Uterus (tissue), 4 donors: ENCODE data around the gene SNX10. TPM values are rescaled to one million over a fixed set of nuclear protein-coding genes. Genes with fewer than 3 reads are reported as not detected.
A peak's percentile ranks its signal among the peaks of the same experiment; 100 is the strongest.
"Not testable (repeated sequence)": the region's sequence is repeated elsewhere in the genome, so short reads cannot be mapped to it uniquely, and the experiment has no call there.

Experiments used
- DNase-seq, 2 donors: peaks; one replicate each; pipeline ENCODE4 v3.0.0-alpha.2; 2019 to 2020
- H3K27ac ChIP-seq, 2 donors: fragments of 200-600 bp; sonication (generic); 1 replicate in 1 of 2; 2 replicates in 1 of 2; pipeline ENCODE4 v1.5.1; 2016 to 2018
- H3K27me3 ChIP-seq, 2 donors: fragments of 200-600 bp; sonication (generic); one replicate each; pipeline ENCODE4 v1.5.1; 2018 to 2019; ENCODE audit warnings: control low read depth in 1 of 2
- H3K36me3 ChIP-seq, 2 donors: fragments of 200-600 bp; sonication (generic); one replicate each; pipeline ENCODE4 v1.5.1; 2019; ENCODE audit warnings: control low read depth in 1 of 2
- H3K4me1 ChIP-seq, 2 donors: fragments of 200-600 bp; sonication (generic); one replicate each; pipeline ENCODE4 v1.5.1; 2018 to 2019; ENCODE audit warnings: control low read depth in 1 of 2
- H3K4me3 ChIP-seq, 2 donors: fragments of 200-600 bp; sonication (generic); 1 replicate in 1 of 2; 2 replicates in 1 of 2; pipeline ENCODE4 v1.5.1; 2018 to 2019; ENCODE audit warnings: mild to moderate bottlenecking in 1 of 2
- H3K9me3 ChIP-seq, 2 donors: fragments of 200-600 bp; sonication (generic); one replicate each; pipeline ENCODE4 v1.5.1; 2019; ENCODE audit warnings: control low read depth in 1 of 2
- POLR2A ChIP-seq, 2 donors: fragments of 450-650 bp; IDR thresholded peaks; one replicate each; pipeline ENCODE4 v1.6.1; 2016; ENCODE audit warnings: antibody characterized with exemption in 2 of 2, mild to moderate bottlenecking in 1 of 2, moderate library complexity in 1 of 2
- intact Hi-C: fragments of 100-400 bp; cut with DNase I; formaldehyde crosslinking; loops from one replicate; pipeline ENCODE4 v1.15.1; 2023; ENCODE audit warnings: low total_unique reads
- total RNA-seq, 4 donors: library from RNA; depleted of rRNA in 3 of 4; stranded (reverse); fragments of >200 nt in 3 of 4; gene quantifications; one replicate each; pipeline versions ENCODE4 v1.1.0 to v1.2.4, GENCODE V29; 2014 to 2023
- TF ChIP-seq, protein P1 (sequence below), 4 experiments: fragments of 200-600 bp in 2 of 4; fragments of 450-650 bp in 2 of 4; sonication (generic) in 2 of 4; IDR thresholded peaks; one replicate each; pipeline ENCODE4 v1.5.1; 2016 to 2019; ENCODE audit warnings: antibody characterized with exemption in 4 of 4, mild to moderate bottlenecking in 2 of 4, moderate library complexity in 1 of 4
- donor health status: DM: yes; HTN: yes; CAD: no.

The SNX10 gene, protein sequence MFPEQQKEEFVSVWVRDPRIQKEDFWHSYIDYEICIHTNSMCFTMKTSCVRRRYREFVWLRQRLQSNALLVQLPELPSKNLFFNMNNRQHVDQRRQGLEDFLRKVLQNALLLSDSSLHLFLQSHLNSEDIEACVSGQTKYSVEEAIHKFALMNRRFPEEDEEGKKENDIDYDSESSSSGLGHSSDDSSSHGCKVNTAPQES
- total RNA-seq: 10 to 100 TPM in 2 of 4 donors, 1 to 10 TPM in 2; 7.7 to 16.8 (median 9.7) TPM

DNA sequence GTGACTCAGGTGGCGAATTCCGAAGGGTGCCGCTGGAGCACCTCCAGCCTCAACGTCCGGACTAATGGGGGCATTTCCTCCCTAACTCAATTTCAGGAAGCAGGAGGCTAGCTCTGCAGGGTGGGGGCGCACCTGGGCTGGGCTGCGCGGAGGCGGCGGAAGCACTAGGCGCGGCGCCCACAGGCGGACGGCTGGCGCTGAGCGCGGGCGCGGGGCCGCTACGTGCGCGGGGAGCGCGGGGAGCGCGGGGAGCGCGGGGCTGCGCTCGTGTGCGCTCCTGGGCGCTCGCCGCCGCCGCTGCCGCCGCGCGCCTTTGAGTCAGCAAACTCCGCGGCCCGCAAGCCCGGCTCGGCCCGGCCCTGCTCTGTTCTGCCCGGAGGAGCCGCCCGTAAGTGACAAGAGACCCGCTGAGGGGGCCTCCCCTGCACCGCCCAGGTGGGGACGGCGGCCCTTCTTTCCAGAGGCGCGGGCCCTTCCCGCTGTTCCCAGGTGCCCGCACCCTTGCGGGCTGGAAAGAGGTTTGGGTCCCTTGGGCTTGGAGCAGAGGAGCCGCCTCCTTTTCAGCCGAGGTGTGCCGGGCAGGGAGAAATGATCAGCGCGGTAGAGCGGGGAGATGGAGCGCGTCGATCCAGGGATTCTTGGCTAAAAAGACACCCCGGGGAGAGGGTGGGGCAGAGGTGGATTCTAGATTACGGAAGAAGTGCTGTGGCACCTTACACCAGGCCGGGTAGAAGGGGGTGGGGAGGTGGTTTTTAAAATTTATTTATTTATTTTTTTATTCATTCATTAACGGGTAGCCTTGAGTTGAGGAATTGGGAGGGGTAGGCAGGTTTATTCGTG, at the start of gene SNX10:
Gene SNX10, plus strand, starts transcription at position 164 of the 840 bp plus-strand sequence. CDS start 54,581 bp downstream, outside the sequence.
- peak within 1 kb of the TSS; percentile 27 to 42 for H3K27ac ChIP-seq
- TF ChIP-seq, protein P1, sequence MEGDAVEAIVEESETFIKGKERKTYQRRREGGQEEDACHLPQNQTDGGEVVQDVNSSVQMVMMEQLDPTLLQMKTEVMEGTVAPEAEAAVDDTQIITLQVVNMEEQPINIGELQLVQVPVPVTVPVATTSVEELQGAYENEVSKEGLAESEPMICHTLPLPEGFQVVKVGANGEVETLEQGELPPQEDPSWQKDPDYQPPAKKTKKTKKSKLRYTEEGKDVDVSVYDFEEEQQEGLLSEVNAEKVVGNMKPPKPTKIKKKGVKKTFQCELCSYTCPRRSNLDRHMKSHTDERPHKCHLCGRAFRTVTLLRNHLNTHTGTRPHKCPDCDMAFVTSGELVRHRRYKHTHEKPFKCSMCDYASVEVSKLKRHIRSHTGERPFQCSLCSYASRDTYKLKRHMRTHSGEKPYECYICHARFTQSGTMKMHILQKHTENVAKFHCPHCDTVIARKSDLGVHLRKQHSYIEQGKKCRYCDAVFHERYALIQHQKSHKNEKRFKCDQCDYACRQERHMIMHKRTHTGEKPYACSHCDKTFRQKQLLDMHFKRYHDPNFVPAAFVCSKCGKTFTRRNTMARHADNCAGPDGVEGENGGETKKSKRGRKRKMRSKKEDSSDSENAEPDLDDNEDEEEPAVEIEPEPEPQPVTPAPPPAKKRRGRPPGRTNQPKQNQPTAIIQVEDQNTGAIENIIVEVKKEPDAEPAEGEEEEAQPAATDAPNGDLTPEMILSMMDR (IDR thresholded peaks at IDR 0.05): peak; percentile 26 to 55 (median 46)
- no peak for TF ChIP-seq POLR2A (IDR thresholded peaks at IDR 0.05)

DNA sequence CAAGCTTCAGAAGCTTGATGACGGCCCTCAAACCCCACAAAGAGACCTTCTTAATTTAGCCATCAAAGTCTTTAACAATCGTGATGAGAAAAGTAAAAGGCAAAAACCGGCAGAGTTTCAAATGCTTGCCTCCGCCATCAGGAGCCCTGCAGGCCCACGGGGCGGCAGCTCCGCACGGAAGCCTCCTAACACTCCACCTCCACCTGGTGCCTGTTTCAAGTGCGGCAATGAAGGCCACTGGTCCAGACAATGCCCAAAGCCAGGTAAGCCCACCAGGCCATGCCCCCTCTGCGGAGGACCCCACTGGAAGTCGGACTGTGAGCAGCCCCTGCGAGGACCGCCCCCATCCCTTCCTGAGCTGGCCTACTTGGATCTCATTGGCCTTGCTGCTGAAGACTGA, 46.5 kb upstream of the SNX10 start:
- no peak for TF ChIP-seq POLR2A (IDR thresholded peaks at IDR 0.05)
- TF ChIP-seq, protein P1 (IDR thresholded peaks at IDR 0.05): no peak
- Histone ChIP-seq H3K4me3 (no peak overlapping the region), H3K4me1 (no peaks in the 10 kb centered on the region), H3K36me3 (no peaks in the 10 kb centered on the region), H3K27me3 (no peaks in the 10 kb centered on the region), H3K27ac (no peak overlapping the region), H3K9me3 (no peaks in the 10 kb centered on the region)
- no peak for DNase-seq
- intact Hi-C loops: no loop called here

More for the DNA sequence above, at the start of gene SNX10:
- Histone ChIP-seq H3K4me3 (peak within 1 kb of the TSS; percentile 44 to 47), H3K9me3 (no peaks in the 10 kb centered on the region), H3K27me3 (no peaks in the 10 kb centered on the region), H3K36me3 (no peaks in the 10 kb centered on the region), H3K4me1 (no peaks in the 10 kb centered on the region)
- intact Hi-C loops: no loop called here
- DNase-seq: peak; percentile 51 to 60

DNA sequence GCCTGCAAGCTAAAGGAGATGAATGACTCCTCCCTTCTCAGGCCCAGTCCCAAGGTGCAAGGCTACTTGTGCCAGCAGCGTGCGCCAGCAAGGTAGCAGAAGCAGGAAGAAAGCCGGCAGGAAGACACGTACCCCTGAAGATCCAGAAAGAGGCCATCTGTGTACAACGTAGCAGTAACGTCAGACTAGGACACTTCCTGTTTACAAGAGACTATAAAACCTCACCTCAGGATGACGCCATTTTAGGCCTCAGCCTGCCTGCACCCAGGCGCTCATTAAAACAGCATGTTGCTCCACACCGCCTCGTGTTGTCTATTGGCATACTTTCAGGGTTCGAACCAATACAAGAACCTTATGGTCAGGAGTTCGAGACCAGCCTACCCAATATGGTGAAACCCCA, 41.4 kb upstream of the SNX10 start:
- H3K27me3 ChIP-seq: no peaks in the 10 kb centered on the region
- H3K9me3 ChIP-seq: no peaks in the 10 kb centered on the region
- no peaks in the 10 kb centered on the region for H3K4me1 ChIP-seq
- intact Hi-C loops: no loop called here
- no peak overlapping the region for H3K27ac ChIP-seq
- no peaks in the 10 kb centered on the region for H3K36me3 ChIP-seq
- no peak for DNase-seq
- H3K4me3 ChIP-seq: no peak overlapping the region
- TF ChIP-seq, protein P1 (IDR thresholded peaks at IDR 0.05): no peak
- no peak for TF ChIP-seq POLR2A (IDR thresholded peaks at IDR 0.05)

DNA sequence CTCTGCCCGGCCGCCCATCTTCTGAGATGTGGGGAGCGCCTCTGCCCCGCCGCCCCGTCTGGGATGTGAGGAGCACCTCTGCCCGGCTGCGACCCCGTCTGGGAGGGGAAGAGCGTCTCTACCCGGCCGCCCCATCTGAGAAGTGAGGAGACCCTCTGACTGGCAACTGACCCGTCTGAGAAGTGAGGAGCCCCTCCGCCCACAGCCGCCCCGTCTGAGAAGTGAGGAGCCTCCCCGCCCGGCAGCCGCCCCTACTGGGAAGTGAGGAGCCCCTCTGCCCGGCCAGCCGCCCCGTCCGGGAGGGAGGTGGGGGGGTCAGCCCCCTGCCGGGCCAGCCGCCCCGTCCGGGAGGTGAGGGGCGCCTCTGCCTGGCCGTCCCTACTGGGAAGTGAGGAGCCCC, 29.8 kb upstream of the SNX10 start:
- intact Hi-C loops, DNase-seq, H3K27ac ChIP-seq, H3K36me3 ChIP-seq, H3K27me3 ChIP-seq, H3K9me3 ChIP-seq, H3K4me1 ChIP-seq, H3K4me3 ChIP-seq: not testable (repeated sequence)

DNA sequence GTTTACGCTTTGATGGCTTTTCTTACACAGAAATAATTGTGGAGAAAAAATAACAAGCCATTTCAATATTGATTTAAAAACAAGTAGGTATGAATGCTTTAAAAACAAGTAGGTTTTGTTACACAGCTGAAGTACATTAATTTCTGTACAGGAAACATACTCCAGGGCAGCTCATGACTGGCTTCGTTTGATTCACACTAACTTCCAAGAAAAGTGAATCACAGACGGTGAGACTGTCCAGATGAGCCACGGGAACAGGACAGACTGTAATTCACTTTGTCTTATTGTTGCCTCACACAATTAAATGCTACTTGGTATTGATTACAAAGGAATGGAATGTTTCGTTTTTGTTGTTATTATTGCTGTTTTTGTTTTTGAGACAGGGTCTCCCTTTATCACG, 26.6 kb upstream of the SNX10 start:
- no peak overlapping the region for H3K4me3 ChIP-seq
- H3K27ac ChIP-seq: no peak overlapping the region
- TF ChIP-seq, protein P1 (IDR thresholded peaks at IDR 0.05): no peak
- no peak for TF ChIP-seq POLR2A (IDR thresholded peaks at IDR 0.05)
- no peaks in the 10 kb centered on the region for H3K9me3 ChIP-seq
- H3K36me3 ChIP-seq: no peaks in the 10 kb centered on the region
- H3K27me3 ChIP-seq: no peaks in the 10 kb centered on the region
- intact Hi-C loops: no loop called here
- DNase-seq: no peak
- no peaks in the 10 kb centered on the region for H3K4me1 ChIP-seq
